ENCODE data around the gene THPO.

THPO gene

GRCh38 chr3:184362668-184363546, 15.1 kb downstream of the THPO start:
- peak; percentile 96 for DNase-seq (ENCODE audit: low spot score)

- DNase-seq (ENCODE audit: low spot score) = peak; percentile 73
Observed at GRCh38 chr3:184361932-184362667, 15.9 kb downstream of the THPO start.

DNA sequence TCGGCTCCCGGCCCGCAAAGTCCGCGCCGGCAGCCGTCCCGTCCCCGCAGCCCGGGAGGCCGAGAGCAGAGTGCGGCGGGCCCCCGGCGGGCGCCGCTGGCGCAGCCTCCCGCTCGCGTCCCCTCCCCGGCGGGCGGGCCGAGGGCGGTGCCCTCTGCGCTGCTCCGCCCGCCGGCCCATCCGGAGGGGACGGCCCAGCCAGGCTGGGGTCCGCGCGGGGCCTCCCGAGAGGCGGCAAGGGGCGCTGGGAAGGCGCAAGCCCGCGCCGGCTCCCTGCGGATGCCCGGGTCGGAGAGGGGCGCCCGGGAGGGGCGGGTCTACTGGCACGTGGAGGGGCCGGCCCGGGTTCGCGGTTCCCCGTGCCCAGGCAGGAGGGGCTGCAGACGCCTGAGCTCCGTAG, 16.5 kb downstream of the THPO start, which contains the start of the genes CLCN2 and POLR2H:
Gene CLCN2, minus strand, starts transcription at position 74 of the 400 bp plus-strand sequence. CDS start 126 bp downstream, outside the sequence.
Gene POLR2H, plus strand, starts transcription at position 179 of the 400 bp plus-strand sequence. CDS start 1,783 bp downstream, outside the sequence.
- peak; percentile 61 for DNase-seq (ENCODE audit: low spot score)

DNA sequence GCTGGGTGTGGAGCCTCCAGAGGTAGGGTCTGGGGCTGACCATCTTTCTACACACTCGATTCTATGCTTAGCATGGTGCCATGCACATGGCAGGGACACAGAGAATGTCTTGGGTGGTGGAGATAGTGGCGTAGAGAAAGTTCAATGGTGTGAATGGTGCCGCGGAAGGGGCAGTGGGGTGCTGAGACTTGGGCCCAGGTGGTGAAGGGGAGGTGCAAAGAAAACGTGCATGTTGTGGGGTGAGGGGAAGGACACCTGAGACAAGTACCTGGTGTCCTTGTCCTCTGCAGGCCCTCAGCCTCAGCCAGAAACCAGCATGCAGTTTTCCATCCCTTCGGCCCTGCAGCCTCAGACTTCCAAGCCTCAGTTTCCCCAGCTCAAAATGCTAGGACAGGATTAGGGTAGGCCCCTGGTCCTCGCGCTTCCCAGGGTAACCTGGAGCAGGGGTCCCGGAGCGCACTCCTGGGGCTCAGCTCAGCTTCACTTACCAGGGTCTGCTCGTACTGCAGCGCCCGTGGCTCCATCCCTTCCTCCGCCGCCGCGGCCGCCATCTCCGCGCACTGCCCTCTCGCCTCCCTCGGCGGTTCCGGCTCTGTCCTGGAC, 17.0 kb downstream of the THPO start:
- DNase-seq (ENCODE audit: low spot score) = no peak

DNA sequence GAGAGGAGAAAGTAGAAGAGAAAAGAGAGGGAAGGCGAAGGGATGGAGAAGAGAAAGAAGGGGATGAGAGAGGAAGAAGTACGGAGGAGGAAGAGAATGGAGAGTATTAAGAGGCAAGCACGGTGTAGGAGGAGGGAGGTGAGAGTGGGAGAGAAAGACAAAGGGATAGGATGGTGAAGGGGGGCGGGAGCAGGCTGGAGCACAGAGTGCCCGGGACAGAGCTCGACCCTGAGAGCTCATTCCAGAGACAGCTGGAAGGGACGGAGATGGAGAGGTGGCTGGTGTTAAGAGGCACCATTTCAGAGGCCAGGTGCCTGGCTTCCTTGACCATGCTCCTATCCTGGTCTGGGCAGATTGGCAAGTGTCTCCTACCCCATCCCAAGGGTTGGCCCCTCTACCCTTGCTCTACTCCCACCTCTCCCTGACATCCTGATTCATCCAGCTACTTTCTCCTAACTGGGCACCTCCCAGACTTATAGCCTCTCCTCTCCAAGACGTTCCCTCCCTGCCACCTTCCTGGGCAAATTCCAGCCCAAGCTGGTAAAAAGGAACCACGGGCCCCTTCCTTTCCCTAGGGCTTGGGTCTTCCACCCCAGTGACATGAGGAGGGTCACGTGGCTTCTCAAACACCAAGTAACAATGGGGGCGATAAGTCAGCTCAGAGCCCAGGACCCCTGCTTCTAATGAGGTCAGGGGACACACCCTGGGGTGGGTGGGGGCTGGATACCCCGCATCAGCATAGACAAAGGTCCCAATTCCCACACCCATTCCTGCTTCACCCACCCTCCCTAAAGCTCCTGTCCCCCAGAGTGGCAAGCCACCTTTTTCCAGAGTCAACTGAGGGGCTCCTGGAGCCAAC, 17.7 kb downstream of the THPO start:
- no peak for DNase-seq (ENCODE audit: low spot score)

DNA sequence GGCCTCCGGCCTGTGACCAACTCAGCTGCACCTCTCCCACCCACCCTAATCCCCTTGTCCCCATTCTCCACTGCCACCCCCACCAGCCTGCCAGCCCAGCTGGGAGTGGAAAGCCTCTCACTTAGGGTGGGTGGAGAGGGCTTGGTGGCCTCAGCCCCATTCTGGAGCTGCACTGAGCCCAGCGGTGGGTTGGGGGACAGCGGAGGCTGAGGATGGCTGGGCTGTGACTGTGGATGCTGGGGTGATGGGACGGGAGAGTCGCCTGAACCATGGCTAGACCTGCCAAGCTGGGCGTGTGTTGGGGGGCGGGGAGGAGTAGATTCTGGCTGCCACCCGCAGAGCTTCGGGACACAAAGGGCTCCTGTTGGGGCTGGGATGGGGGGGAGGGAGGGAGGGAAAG, 18.4 kb downstream of the THPO start:
- DNase-seq (ENCODE audit: low spot score) = no peak

DNA sequence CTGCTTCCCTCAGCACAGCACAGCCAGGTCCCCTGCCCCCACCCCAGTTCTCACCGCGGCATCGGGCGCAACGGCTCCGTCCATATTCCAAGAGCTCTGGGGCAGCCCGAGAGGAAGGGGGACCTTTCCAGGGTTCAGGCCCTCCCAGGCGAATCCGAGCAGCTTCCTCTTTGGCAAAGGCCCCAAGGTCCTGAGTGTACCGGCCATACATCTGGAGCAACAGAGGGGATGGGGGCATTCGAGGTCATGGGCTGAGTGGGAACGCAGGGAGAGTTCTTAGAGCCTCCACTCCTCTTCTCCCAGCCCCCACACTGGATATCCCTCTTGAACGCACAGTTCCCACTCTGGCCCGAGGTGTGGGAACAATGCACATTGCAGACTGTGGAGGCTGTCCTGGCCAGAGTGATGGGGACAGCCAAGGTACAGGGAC, 19.1 kb downstream of the THPO start:
- DNase-seq (ENCODE audit: low spot score) = no peak

- DNase-seq (ENCODE audit: low spot score) = no peak
Observed at GRCh38 chr3:184358124-184358767, 19.8 kb downstream of the THPO start.

DNA sequence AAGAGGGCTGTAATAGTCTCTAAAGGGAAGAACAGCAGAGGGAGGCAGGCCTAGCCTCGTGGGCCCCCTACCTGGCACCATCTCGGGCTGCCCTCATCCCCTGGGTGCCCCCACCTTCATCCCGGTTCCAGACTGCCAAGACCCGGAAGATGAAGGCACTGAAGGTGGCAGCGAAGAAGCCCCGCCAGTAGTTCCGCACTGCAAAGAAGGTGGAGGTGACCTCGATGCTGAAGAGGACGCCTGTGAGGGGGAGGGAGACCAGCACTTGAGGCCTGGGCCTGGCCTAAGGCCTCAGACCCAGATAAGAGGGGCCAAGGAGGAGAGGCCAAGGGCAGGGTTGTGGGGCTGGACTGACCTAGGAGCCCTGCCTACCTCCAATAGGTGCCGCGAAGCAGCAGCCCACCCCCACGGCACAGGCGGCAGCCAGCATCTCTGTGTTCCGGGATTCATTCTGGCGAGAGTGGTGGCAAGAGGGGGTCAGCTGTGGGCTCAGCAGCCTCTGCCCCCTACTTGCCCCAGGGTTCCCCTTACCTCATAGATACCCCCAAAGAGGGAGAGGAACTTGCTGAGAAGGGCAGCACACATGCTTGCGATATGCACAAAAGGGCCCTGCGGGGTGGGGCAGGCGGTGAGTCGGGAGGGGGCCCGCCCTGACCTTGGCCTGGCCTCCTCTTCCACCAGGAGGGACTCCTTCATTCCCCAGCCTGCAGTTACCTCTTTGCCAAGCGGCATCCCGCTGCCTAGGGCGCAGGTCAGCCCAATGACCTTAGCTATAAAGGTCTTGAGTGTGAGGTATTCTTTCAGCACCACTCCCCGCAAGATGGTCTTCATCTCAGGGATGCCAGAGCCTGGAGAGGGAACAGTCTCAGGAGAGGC, 20.5 kb downstream of the THPO start:
- DNase-seq (ENCODE audit: low spot score) = no peak

GRCh38 chr3:184355261-184356040, 22.6 kb downstream of the THPO start:
- DNase-seq (ENCODE audit: low spot score) = no peak

- no peak for DNase-seq (ENCODE audit: low spot score)
Observed at GRCh38 chr3:184354754-184355153, 23.3 kb downstream of the THPO start.

DNA sequence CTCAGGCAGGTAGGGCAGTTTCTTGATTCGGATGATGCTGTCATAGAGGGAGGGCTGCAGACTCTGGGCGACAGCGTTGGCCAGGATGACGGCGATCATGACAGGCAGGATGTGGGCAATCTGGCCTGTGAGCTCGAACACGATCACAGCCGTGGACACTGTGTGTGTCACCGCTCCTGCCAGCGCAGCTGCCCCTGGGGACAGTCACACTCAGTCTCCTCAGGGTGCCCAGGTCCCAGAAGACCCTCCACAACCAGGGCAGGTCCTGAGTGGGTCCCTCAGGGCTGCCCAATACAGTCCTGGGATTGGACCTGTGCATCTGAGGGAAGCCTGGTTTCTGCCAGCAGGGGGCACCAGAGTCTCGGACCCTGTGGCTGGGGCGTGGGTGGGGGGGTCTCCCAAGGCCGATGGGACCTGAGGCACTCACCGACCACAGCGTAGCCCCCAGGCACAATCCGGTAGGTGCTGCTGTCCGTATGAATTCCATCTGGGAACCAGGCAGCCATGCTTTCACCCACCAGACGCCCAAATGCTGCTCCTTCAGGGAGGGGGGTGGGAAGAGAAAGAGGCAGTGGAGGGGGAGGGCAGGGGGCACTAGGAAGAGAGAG, 23.8 kb downstream of the THPO start:
- DNase-seq (ENCODE audit: low spot score) = peak; percentile 70

GRCh38 chr3:184353546-184353941, 24.5 kb downstream of the THPO start:
- no peak for DNase-seq (ENCODE audit: low spot score)

- DNase-seq (ENCODE audit: low spot score) = no peak
Observed at GRCh38 chr3:184352897-184353545, 25.0 kb downstream of the THPO start.

- DNase-seq (ENCODE audit: low spot score) = no peak
Observed at GRCh38 chr3:184352149-184352785, 25.7 kb downstream of the THPO start.

GRCh38 chr3:184351511-184352148, 26.4 kb downstream of the THPO start:
- DNase-seq (ENCODE audit: low spot score) = peak; percentile 46

GRCh38 chr3:184350618-184351017, 27.4 kb downstream of the THPO start:
- DNase-seq (ENCODE audit: low spot score) = no peak
